Activated gamma-delta T cell treated with Interleukin-2 at 50 U/mL for 16 hours (primary cell): ENCODE data around the gene GTF2H1.
"Not testable (repeated sequence)": the region's sequence is repeated elsewhere in the genome, so short reads cannot be mapped to it uniquely, and the experiment has no call there.

ENCODE experiments used
- DNase-seq: peaks from one replicate; pipeline ENCODE4 v3.0.0-alpha.2; 2020

The GTF2H1 gene

GRCh38 chr11:18320617-18321016 is 1.8 kb upstream of the GTF2H1 start:
- DNase-seq, result no peak

GRCh38 chr11:18321578-18321968 is 794 bp upstream of the GTF2H1 start:
- no peak for DNase-seq

GRCh38 chr11:18322818-18323570 is 627 bp downstream of the GTF2H1 start:
- DNase-seq, result no peak

DNA sequence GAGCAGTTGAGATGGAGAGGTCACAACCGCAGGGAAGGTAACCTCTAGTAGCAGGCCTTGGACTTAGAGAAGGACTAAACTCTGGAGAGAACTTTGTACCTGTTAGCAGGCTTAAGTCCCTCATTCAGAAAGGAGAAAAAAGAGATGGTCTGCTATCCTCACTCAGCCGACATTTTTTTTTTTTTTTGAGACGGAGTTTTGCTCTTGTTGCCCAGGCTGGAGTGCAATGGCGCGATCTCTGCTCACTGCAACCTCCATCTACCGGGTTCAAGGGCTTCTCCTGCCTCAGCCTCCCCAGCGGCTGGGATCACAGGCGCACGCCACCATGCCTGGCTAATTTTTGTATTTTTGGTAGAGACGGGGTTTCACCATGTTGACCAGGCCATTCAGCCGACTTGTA is 1.5 kb downstream of the GTF2H1 start:
- not testable (repeated sequence) for DNase-seq

DNA sequence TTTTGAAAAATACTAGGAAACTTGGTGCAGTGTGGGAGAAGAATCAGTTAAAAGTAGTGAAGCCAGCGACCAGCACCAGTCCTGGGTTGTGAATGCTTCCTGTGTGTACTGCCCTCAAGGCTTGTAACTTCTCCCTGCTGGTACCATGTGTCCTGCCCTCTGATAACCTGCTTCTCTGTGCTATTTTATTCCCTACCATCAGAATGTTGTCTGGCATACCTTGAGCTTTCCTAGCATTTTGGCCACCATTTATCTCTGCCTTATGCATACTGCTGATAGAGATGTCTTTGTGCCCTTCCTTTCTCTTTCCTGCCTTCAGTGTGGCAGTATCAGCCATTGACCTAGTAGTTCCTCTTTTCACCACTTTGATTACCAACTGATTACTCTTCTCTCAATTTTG is 2.0 kb downstream of the GTF2H1 start:
- no peak for DNase-seq

DNA sequence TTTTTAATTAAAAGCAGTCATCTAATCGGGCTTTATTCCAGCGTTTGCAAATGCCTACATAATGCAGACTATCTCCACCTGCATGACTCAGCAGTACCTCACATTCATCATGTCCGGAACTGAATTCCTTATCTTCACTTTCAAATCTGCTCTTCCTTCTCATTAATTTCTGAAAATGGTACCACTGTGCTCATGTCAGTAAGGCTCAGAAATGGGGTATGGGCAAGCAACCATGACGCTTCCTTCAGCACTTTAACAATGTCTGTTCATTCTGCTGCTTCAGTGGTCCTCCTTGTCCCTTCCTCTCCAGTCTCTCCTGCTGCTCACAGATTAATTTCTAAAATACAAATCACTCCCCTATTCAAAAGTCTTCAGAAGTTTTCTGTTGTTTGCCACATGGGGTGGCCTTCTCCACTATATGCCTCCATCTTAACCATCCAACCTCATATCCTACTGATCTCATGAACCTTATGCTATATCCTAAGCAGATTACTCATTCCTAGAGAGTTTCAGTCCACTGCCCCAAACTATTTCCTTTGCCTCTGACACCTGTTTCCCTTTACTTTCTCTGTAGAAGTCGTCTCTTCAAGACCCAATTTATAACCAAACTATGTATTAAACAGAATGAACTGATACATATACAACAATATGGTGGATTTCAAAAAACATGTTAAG is 7.0 kb downstream of the GTF2H1 start:
- DNase-seq, result no peak

DNA sequence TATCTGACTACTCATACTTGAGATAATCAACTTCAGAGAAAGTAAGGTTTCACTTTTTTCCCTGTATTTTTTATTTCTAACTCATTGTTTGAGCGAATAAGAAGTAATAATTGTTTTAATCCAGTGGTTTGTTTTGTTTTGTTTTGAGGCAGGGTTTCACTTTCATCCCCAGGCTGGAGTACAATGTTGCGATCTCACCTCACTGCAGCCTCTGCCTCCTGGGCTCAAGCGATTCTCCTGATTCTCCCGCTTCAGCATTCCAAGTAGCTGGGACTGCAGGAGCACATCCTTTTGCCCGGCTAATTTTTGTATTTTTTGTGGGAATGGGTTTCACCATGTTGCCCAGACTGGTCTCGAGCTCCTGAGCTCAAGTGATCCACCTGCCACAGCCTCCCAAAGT is 8.6 kb downstream of the GTF2H1 start:
- no peak for DNase-seq

DNA sequence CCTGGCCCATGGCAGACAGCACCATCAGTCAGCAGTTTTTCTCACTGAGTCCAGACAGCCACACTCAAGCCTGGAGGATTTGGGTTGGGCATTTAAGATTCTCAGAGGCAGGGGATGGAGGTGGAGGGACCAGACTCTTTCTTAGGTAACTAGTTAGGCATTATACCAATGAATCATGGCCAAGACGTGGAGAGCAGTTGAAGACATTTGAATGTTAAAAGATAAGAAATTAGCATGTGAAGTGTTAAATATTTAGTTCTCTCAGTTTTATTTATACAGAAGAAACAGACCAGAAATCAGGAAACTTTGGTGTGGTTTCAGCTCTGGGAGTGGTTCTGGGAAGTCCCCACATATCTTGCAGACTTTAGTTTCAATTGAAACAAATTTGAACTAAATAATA is 9.9 kb downstream of the GTF2H1 start:
- no peak for DNase-seq

DNA sequence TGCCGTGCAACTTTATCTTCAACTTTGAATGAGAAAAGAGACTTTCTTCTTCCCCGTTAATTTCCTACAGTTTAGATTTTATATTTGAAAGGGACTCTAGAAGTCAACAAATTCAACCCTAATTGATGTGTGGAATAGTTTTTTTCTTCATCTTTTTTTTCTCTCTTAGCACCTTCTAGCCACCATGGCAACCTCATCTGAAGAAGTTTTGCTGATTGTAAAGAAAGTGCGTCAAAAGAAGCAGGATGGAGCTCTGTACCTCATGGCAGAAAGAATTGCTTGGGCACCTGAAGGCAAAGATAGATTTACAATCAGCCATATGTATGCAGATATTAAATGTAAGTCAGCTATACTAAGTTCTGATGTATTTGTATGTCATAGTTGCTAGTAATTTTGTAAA is 10.5 kb downstream of the GTF2H1 start:
- no peak for DNase-seq

- no peak for DNase-seq
Observed at GRCh38 chr11:18347471-18348125, 25.2 kb downstream of the GTF2H1 start.

- DNase-seq, result no peak
Observed at GRCh38 chr11:18352581-18352980, 30.2 kb downstream of the GTF2H1 start.

GRCh38 chr11:18358646-18359045 is 36.3 kb downstream of the GTF2H1 start:
- no peak for DNase-seq

DNA sequence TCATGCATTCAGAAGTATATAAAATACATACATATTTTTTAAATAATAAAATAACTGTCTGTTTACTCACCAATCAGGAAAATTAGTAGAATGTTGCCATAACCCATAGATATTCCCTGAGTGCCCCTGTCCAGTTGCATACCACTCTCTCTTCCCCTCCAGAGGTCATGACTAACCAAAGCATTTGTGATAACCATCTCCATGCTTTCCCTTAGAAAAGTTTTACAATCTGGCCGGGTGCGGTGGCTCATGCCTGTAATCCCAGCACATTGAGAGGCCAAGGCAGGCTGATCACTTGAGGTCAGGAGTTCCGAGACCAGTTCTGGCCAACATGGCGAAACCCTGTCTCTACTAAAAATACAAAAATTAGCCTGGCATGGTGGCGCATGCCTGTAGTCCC is 38.8 kb downstream of the GTF2H1 start:
- DNase-seq, result no peak

GRCh38 chr11:18364495-18365073 is 42.2 kb downstream of the GTF2H1 start:
- no peak for DNase-seq

DNA sequence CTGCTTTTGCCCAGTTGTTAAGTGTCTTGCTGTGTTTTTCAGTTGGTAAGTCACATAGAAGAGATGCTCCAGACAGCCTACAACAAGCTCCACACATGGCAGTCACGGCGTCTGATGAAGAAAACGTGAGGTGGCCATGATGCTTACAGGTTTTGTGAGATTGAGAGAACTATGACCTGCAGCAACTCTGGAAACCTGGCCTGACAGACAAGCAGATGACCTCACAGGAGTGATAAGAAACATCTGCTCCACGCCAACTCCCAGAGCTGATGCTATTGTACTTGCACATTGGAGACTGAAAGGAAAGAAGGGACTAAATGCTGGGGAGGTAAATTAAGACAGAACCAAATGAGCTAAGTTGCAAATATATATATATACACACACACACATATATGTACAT is 43.4 kb downstream of the GTF2H1 start:
- no peak for DNase-seq

DNA sequence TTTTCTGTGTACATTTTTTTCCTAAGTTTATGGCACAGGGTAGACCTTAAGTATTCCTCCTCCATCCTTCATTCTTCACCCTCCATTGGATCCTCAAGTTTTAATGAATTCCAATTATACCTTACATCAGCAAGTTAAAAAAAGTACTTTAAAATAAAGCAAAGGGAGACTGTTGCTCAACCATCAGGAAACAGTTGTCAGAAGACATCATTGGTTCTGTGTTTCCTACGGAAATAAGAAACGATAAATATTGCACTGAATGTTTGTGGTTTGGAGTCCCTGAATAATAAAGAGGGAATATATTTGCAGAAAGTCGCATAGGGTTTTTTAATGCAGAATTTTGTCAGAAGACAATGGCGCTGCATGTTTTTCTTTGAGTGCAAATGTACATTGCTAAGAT is 43.9 kb downstream of the GTF2H1 start:
- DNase-seq, result no peak

DNA sequence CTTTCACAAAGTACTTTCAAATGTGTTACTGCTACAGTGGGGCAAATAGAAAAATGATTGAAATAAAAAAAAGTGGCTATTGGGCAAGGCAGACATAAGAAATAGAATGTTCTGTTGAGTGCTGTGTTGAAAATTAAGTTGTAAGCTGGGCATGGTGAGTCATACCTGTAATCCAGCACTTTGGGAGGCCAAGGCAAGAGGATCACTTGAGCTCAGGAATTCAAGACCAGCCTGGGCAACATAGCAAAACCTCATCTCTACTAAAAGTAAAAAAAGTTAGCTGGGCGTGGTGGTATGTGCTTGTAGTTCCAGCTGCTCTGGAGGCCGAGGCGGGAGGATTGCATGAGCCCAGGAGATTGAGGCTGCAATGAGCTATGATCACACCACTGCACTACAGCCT is 45.1 kb downstream of the GTF2H1 start:
- DNase-seq, result no peak

DNA sequence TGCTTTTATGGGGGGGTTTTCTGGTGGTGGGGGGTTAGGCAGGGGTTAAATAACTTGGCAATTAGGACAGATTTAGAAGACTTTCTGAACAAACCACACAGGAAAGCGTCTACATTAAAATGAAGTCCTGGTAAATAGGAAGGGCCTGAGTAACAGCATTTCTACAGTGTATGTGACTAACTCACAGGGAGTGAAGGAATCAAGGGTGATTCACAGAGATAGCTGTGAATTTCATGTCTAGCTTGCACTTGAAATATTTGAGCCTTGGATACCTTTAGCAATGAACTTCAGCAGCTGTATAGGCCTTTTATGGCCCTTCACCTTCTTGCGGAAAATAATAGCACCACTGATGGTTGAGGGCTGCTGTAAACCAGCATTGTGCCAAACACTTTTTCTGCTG is 45.9 kb downstream of the GTF2H1 start:
- DNase-seq, result no peak

- DNase-seq, result no peak
Observed at GRCh38 chr11:18369398-18369797, 47.0 kb downstream of the GTF2H1 start.

- no peak for DNase-seq
Observed at GRCh38 chr11:18371279-18371678, 48.9 kb downstream of the GTF2H1 start.

- DNase-seq, result no peak
Observed at GRCh38 chr11:18372201-18372600, 49.8 kb downstream of the GTF2H1 start.

DNA sequence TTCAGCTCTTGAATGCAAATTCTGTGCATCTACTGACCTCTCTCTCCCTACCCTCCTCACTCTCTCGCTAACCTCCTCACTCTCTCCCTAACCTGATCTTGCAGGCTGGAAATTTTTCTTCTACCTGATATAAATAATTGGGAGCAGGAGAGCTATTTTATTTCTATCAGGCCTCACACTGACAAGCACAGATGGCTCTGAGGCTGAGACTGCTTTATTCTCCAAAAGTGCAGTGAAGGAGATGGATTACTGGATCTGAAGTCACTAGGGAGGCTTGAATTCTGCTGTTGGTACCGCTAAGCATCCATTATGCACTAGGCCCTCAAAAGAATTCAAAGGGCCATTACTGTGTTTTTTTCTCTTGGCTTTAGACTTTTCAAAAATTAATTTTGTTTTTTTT is 52.6 kb downstream of the GTF2H1 start:
- no peak for DNase-seq

GRCh38 chr11:18375941-18376340 is 53.6 kb downstream of the GTF2H1 start:
- no peak for DNase-seq

DNA sequence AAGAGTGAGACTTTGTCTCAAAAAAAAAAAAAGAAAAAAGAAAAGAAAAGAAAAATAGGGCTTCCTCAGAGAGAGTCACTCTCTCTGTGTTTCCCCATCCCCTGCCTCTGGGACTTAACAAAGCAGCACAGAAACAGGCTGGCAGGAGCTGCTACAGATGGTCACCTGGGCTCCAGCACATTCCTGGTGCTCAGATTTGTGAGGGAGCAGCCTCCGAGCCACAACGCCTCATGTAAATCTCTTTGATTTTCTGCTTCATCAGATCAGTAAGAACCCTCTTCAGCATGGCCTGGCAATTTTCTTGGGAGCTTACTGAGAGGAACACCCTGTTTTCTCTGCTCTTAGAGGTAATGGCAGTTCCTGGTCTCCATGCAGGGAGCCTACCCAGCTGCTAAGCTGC is 56.8 kb downstream of the GTF2H1 start:
- DNase-seq, result no peak
